GM12874 (cell line): Measurements from ENCODE around the gene ALK.

Source experiments
- CTCF ChIP-seq: IDR thresholded peaks from 2 replicates; pipeline ENCODE4 v1.5.1; 2011; ENCODE audit warnings: low read depth, mild to moderate bottlenecking, control low read depth, low read length, moderate library complexity; ENCODE audit not compliant: insufficient read depth

The ALK gene

GRCh38 chr2:29334706-29335105 lies 586.7 kb downstream of the ALK start:
- TF ChIP-seq CTCF = no peak

GRCh38 chr2:29332540-29332939 lies 588.8 kb downstream of the ALK start:
- no peak for TF ChIP-seq CTCF

GRCh38 chr2:29329899-29330298 lies 591.5 kb downstream of the ALK start:
- peak; percentile 37; the same call in 1 of the 2 replicates for TF ChIP-seq CTCF

GRCh38 chr2:29326926-29327325 lies 594.5 kb downstream of the ALK start:
- no peak for TF ChIP-seq CTCF

- TF ChIP-seq CTCF = no peak
Observed at GRCh38 chr2:29325544-29325943, 595.8 kb downstream of the ALK start.

GRCh38 chr2:29323961-29324360 lies 597.4 kb downstream of the ALK start:
- TF ChIP-seq CTCF = no peak

GRCh38 chr2:29323301-29323700 lies 598.1 kb downstream of the ALK start:
- no peak for TF ChIP-seq CTCF

- no peak for TF ChIP-seq CTCF
Observed at GRCh38 chr2:29322011-29322410, 599.4 kb downstream of the ALK start.
